GM23338 (cell line): ENCODE measurements around the gene IQSEC3. TPM values are rescaled to one million over a fixed set of nuclear protein-coding genes. Genes with fewer than 3 reads are reported as not detected.
"Not testable (repeated sequence)": the region's sequence is repeated elsewhere in the genome, so short reads cannot be mapped to it uniquely, and the experiment has no call there.

ENCODE experiments used
- ATAC-seq: fragments of 200-7000 bp; cut with Tn5 transposase; 3 replicates; pipeline ENCODE4 v1.9.1; 2020
- DNase-seq: peaks from one replicate; pipeline ENCODE4 v3.0.0-alpha.2; 2015; ENCODE audit warnings: low spot score
- H2AFZ ChIP-seq: fragments of 200-600 bp; sonication (generic); 2 replicates; pipeline ENCODE4 v1.8.0; 2016; ENCODE audit warnings: antibody characterized with exemption, mild to moderate bottlenecking, moderate library complexity
- H3F3A ChIP-seq: fragments of 200-600 bp; sonication (generic); replicated peaks from 2 replicates; pipeline ENCODE4 v1.8.0; 2017; ENCODE audit warnings: antibody characterized with exemption, mixed run types, low read depth
- H3K27ac ChIP-seq: fragments of 200-600 bp; sonication (generic); 2 replicates; pipeline ENCODE4 v1.6.1; 2016; ENCODE audit warnings: low read depth
- H3K27me3 ChIP-seq: fragments of 200-600 bp; sonication (generic); 2 replicates; pipeline ENCODE4 v1.8.0; 2016; ENCODE audit warnings: mild to moderate bottlenecking, mixed run types, moderate library complexity; ENCODE audit not compliant: insufficient read depth
- H3K36me3 ChIP-seq: fragments of 200-600 bp; sonication (generic); 2 replicates; pipeline ENCODE4 v1.8.0; 2016; ENCODE audit warnings: mild to moderate bottlenecking; ENCODE audit not compliant: insufficient read depth
- H3K4me1 ChIP-seq: fragments of 200-600 bp; sonication (generic); 2 replicates; pipeline ENCODE4 v1.8.0; 2016; ENCODE audit warnings: mild to moderate bottlenecking, moderate library complexity; ENCODE audit not compliant: insufficient read depth
- H3K4me2 ChIP-seq: fragments of 200-600 bp; sonication (generic); 2 replicates; pipeline ENCODE4 v1.7.1; 2017; ENCODE audit warnings: mixed run types
- H3K4me3 ChIP-seq: fragments of 200-600 bp; sonication (generic); 2 replicates; pipeline ENCODE4 v1.6.1; 2016; ENCODE audit warnings: mixed run types
- H3K79me2 ChIP-seq: fragments of 200-600 bp; sonication (generic); replicated peaks from 2 replicates; pipeline ENCODE4 v1.8.0; 2017; ENCODE audit warnings: mild to moderate bottlenecking; ENCODE audit not compliant: insufficient read depth
- H3K9me2 ChIP-seq: fragments of 200-600 bp; sonication (generic); 2 replicates; pipeline ENCODE4 v1.8.0; 2017; ENCODE audit not compliant: insufficient read depth
- H4K20me1 ChIP-seq: fragments of 200-600 bp; sonication (generic); replicated peaks from 2 replicates; pipeline ENCODE4 v1.8.0; 2017; ENCODE audit warnings: mild to moderate bottlenecking; ENCODE audit not compliant: insufficient read depth
- H3K27ac Mint-ChIP-seq: 2 replicates; pipeline ENCODE4 v1.8.0; 2020; ENCODE audit warnings: inconsistent platforms, mild to moderate bottlenecking, moderate library complexity, mixed read lengths
- H3K27me3 Mint-ChIP-seq: 3 replicates; pipeline ENCODE4 v1.8.0; 2022; ENCODE audit warnings: low read depth, mild to moderate bottlenecking, moderate library complexity, mixed read lengths, inconsistent platforms; ENCODE audit not compliant: insufficient read depth, poor library complexity
- H3K36me3 Mint-ChIP-seq: 3 replicates; pipeline ENCODE4 v1.8.0; 2021; ENCODE audit warnings: low read depth, mild to moderate bottlenecking, inconsistent platforms, moderate library complexity, mixed read lengths
- H3K4me1 Mint-ChIP-seq: 3 replicates; pipeline ENCODE4 v1.8.0; 2020; ENCODE audit warnings: mild to moderate bottlenecking, inconsistent platforms, mixed read lengths
- H3K4me3 Mint-ChIP-seq: 3 replicates; pipeline ENCODE4 v1.8.0; 2021; ENCODE audit warnings: moderate library complexity, mild to moderate bottlenecking, inconsistent platforms, mixed read lengths
- H3K9me3 Mint-ChIP-seq: 3 replicates; pipeline ENCODE4 v1.8.0; 2020; ENCODE audit warnings: moderate library complexity, mild to moderate bottlenecking, inconsistent platforms, mixed read lengths
- CTCF ChIP-seq, 2 experiments: fragments of 200-600 bp in 1 of 2; sonication (generic) in 1 of 2; conservative IDR thresholded peaks; 2 replicates each; pipeline versions ENCODE4 v1.5.1 to v1.6.1; 2016 to 2017; ENCODE audit warnings: antibody characterized with exemption in 2 of 2, low read depth in 2 of 2, mild to moderate bottlenecking in 2 of 2, moderate library complexity in 1 of 2
- ETS1 ChIP-seq: IDR thresholded peaks from 2 replicates; pipeline ENCODE4 v1.6.1; 2016; ENCODE audit warnings: antibody characterized with exemption
- EZH2 ChIP-seq: fragments of 200-600 bp; sonication (generic); IDR thresholded peaks from one replicate; pipeline ENCODE4 v1.8.0; 2017; ENCODE audit warnings: antibody characterized with exemption, mild to moderate bottlenecking, low read depth; ENCODE audit not compliant: unreplicated experiment
- EZH2phosphoT487 ChIP-seq: fragments of 200-600 bp; sonication (generic); IDR thresholded peaks from one replicate; pipeline ENCODE4 v1.8.1; 2018; ENCODE audit warnings: antibody characterized with exemption; ENCODE audit not compliant: unreplicated experiment
- JUNB ChIP-seq: IDR thresholded peaks from one replicate; pipeline ENCODE4 v1.6.1; 2016; ENCODE audit warnings: antibody characterized with exemption; ENCODE audit not compliant: unreplicated experiment
- NANOG ChIP-seq: IDR thresholded peaks from 2 replicates; pipeline ENCODE4 v1.6.1; 2016; ENCODE audit warnings: antibody characterized with exemption, borderline replicate concordance
- POLR2AphosphoS5 ChIP-seq: IDR thresholded peaks from 2 replicates; pipeline ENCODE4 v1.6.1; 2016; ENCODE audit warnings: antibody characterized with exemption, low read depth
- REST ChIP-seq: IDR thresholded peaks from one replicate; pipeline ENCODE4 v1.6.1; 2018; ENCODE audit warnings: antibody characterized with exemption; ENCODE audit not compliant: unreplicated experiment
- STAT1 ChIP-seq: IDR thresholded peaks from one replicate; pipeline ENCODE4 v1.6.1; 2016; ENCODE audit warnings: antibody characterized with exemption; ENCODE audit not compliant: unreplicated experiment
- ZNF114 ChIP-seq: fragments of 250-450 bp; sonication (Bioruptor Pico); IDR thresholded peaks from 2 replicates; pipeline ENCODE4 v1.5.0; 2020; ENCODE audit warnings: mild to moderate bottlenecking, moderate library complexity
- ZNF331 ChIP-seq: fragments of 250-450 bp; sonication (Bioruptor Pico); IDR thresholded peaks from 2 replicates; pipeline ENCODE4 v1.5.0; 2020; ENCODE audit warnings: low read depth, mild to moderate bottlenecking, moderate library complexity
- polyA plus RNA-seq: library from polyadenylated mRNA; unstranded; fragments of >200 nt; fragmentation: Nextera tagmentation; extraction: Ambion mirVana; gene quantifications from 2 replicates; pipeline ENCODE4 v1.2.1, GENCODE V29; 2016
- total RNA-seq: library from RNA; depleted of rRNA; stranded (reverse); fragments of >200 nt; shearing (Covaris generic); gene quantifications from 2 replicates; pipeline ENCODE4 v1.2.3, GENCODE V29; 2014

Gene IQSEC3
- total and polyA plus RNA-seq, 2 experiments from 2014 or later, result 2.1 to 3.6 TPM

- Mint-ChIP-seq H3K9me3 (no peaks in the 10 kb centered on the region), H3K4me1 (no peaks in the 10 kb centered on the region), H3K36me3 (peaks cover 12% of the 10 kb centered on the region; the same call in 2 of the 3 replicates), H3K27me3 (no peaks in the 10 kb centered on the region), H3K4me3 (no peak overlapping the region), H3K27ac (no peak overlapping the region)
- DNase-seq, result no peak
- Histone ChIP-seq H4K20me1 (no peaks in the 10 kb centered on the region; the same call in 1 of the 2 replicates), H3K4me3 (no peak overlapping the region), H2AFZ (no peak overlapping the region), H3K79me2 (no peaks in the 10 kb centered on the region), H3K9me2 (no peaks in the 10 kb centered on the region), H3K36me3 (no peaks in the 10 kb centered on the region), H3K27ac (no peak overlapping the region), H3F3A (no peaks in the 10 kb centered on the region), H3K27me3 (no peaks in the 10 kb centered on the region), H3K4me2 (no peak overlapping the region), H3K4me1 (no peaks in the 10 kb centered on the region)
- no peak for ATAC-seq
- no peak for TF ChIP-seq EZH2
- TF ChIP-seq JUNB, result no peak
- TF ChIP-seq ZNF331 (CRISPR knock-in tag), result no peak
- no peak for TF ChIP-seq REST
- no peak for TF ChIP-seq POLR2AphosphoS5
- TF ChIP-seq ETS1, result no peak
- TF ChIP-seq NANOG, result no peak
- no peak for TF ChIP-seq STAT1
- TF ChIP-seq ZNF114 (CRISPR knock-in tag), result no peak
- no peak for TF ChIP-seq EZH2phosphoT487
- TF ChIP-seq CTCF (conservative IDR thresholded peaks at IDR 0.05; ENCODE audit: low read depth in 2 of 2), result no peak
These were observed 43.9 kb upstream of the IQSEC3 start for GRCh38 chr12:22530-23201.

GRCh38 chr12:27904-28303, 38.7 kb upstream of the IQSEC3 start:
- not testable (repeated sequence) for H3K27ac Mint-ChIP-seq, H4K20me1 ChIP-seq, H3K36me3 ChIP-seq, H3K79me2 ChIP-seq, H2AFZ ChIP-seq, H3K27ac ChIP-seq, H3K36me3 Mint-ChIP-seq, H3K27me3 ChIP-seq, ATAC-seq, H3K4me3 Mint-ChIP-seq, H3K4me2 ChIP-seq, H3K4me3 ChIP-seq, H3K9me2 ChIP-seq, DNase-seq, H3K4me1 ChIP-seq, H3F3A ChIP-seq, H3K9me3 Mint-ChIP-seq, H3K4me1 Mint-ChIP-seq, H3K27me3 Mint-ChIP-seq

GRCh38 chr12:38775-39174, 27.8 kb upstream of the IQSEC3 start:
- H4K20me1 ChIP-seq, H3K4me3 Mint-ChIP-seq, H3K27ac Mint-ChIP-seq, H3K27me3 Mint-ChIP-seq, DNase-seq, H3K36me3 Mint-ChIP-seq, H3K27ac ChIP-seq, H2AFZ ChIP-seq, H3K4me3 ChIP-seq, H3F3A ChIP-seq, ATAC-seq, H3K4me2 ChIP-seq, H3K36me3 ChIP-seq, H3K9me3 Mint-ChIP-seq, H3K4me1 ChIP-seq, H3K9me2 ChIP-seq, H3K79me2 ChIP-seq, H3K4me1 Mint-ChIP-seq, H3K27me3 ChIP-seq: not testable (repeated sequence)
